CD8-positive, alpha-beta memory T cell (primary cell): ENCODE data around the gene ZNF219. TPM values are rescaled to one million over a fixed set of nuclear protein-coding genes. Genes with fewer than 3 reads are reported as not detected.

Source experiments
- CTCF ChIA-PET: fragments of 350-600 bp; sonication (Branson Sonifier 250); formaldehyde crosslinking; loops from one replicate; lab custom pipeline; 2021; ENCODE audit warnings: antibody characterized with exemption; lab: Charles Lee
- POLR2A ChIA-PET: fragments of 350-600 bp; sonication (Branson Sonifier 250); formaldehyde crosslinking; loops from one replicate; lab custom pipeline; 2021; ENCODE audit warnings: antibody characterized with exemption; lab: Charles Lee
- DNase-seq, 5 donors: peaks; one replicate each; pipeline versions ENCODE4 v3.0.0 to v3.0.0-alpha.2; 2020 to 2022; ENCODE audit warnings: mixed read lengths in 1 of 5
- H3K27ac ChIP-seq: one replicate; pipeline ENCODE4 v1.7.0; 2013; ENCODE audit warnings: low read depth, mild to moderate bottlenecking, low read length, moderate library complexity
- H3K27me3 ChIP-seq: 2 replicates; pipeline ENCODE4 v1.7.0; 2013; ENCODE audit warnings: low read length, mild to moderate bottlenecking; ENCODE audit not compliant: insufficient read depth, poor library complexity, severe bottlenecking
- H3K36me3 ChIP-seq: 2 replicates; pipeline ENCODE4 v1.7.0; 2013; ENCODE audit warnings: mild to moderate bottlenecking, low read length, moderate library complexity; ENCODE audit not compliant: insufficient read depth
- H3K4me1 ChIP-seq: 2 replicates; pipeline ENCODE4 v1.7.0; 2013; ENCODE audit warnings: mild to moderate bottlenecking, low read length, moderate library complexity; ENCODE audit not compliant: insufficient read depth
- H3K4me3 ChIP-seq: 2 replicates; pipeline ENCODE4 v1.7.0; 2013; ENCODE audit warnings: mild to moderate bottlenecking, low read length
- H3K9me3 ChIP-seq: 2 replicates; pipeline ENCODE4 v1.7.0; 2013; ENCODE audit warnings: mild to moderate bottlenecking, low read length
- H3K27ac Mint-ChIP-seq, 8 donors: one replicate each; pipeline ENCODE4 v1.8.0; 2020 to 2021; ENCODE audit warnings: mixed read lengths in 8 of 8, mild to moderate bottlenecking in 6 of 8, inconsistent platforms in 3 of 8, moderate library complexity in 3 of 8
- H3K27me3 Mint-ChIP-seq, 2 donors: one replicate each; pipeline ENCODE4 v1.8.0; 2020 to 2021; ENCODE audit warnings: mixed read lengths in 2 of 2, mild to moderate bottlenecking in 1 of 2, moderate library complexity in 1 of 2
- H3K36me3 Mint-ChIP-seq, 3 donors: one replicate each; pipeline ENCODE4 v1.8.0; 2020 to 2021; ENCODE audit warnings: mixed read lengths in 3 of 3, inconsistent platforms in 1 of 3, mild to moderate bottlenecking in 1 of 3
- H3K4me1 Mint-ChIP-seq, 3 donors: one replicate each; pipeline ENCODE4 v1.8.0; 2020 to 2021; ENCODE audit warnings: mixed read lengths in 3 of 3, inconsistent platforms in 1 of 3, mild to moderate bottlenecking in 1 of 3
- H3K4me3 Mint-ChIP-seq, 7 donors: one replicate each; pipeline ENCODE4 v1.8.0; 2020 to 2021; ENCODE audit warnings: mixed read lengths in 7 of 7, mild to moderate bottlenecking in 6 of 7, moderate library complexity in 4 of 7, inconsistent platforms in 2 of 7
- H3K9me3 Mint-ChIP-seq, 5 donors: one replicate each; pipeline ENCODE4 v1.8.0; 2020 to 2022; ENCODE audit warnings: mixed read lengths in 5 of 5, mild to moderate bottlenecking in 3 of 5, moderate library complexity in 2 of 5, inconsistent platforms in 1 of 5
- polyA plus RNA-seq: library from polyadenylated mRNA; unstranded; fragments of 300-500 nt; fragmentation: Illumina TruSeq; gene quantifications from one replicate; pipeline ENCODE4 v1.2.3, GENCODE V29; 2021
- total RNA-seq, 2 experiments: library from RNA; stranded (reverse); gene quantifications; one replicate each; pipeline ENCODE4 v1.2.3, GENCODE V29; 2021

Gene ZNF219
- total and polyA plus RNA-seq, 3 experiments from 2014 or later, result 1.3 to 8.2 (median 7.0) TPM

GRCh38 chr14:21070610-21071224, 27.7 kb downstream of the ZNF219 start:
- H3K27ac Mint-ChIP-seq, result peak overlapping the region in 7 of 8 donors; percentile 17 to 91 (median 88)
- H3K9me3 ChIP-seq, result no peaks in the 10 kb centered on the region
- peak overlapping the region; percentile 81 to 91 (median 86) for H3K4me3 Mint-ChIP-seq
- POLR2A ChIA-PET, result interaction anchor here (0.5 to 2.0 kb wide), 6 partner anchors 17 to 189 kb away, joined by 3 to 10 read pairs (median 4); partner anchors contain the start of genes NDRG2 and ZNF219
- peak overlapping the region; percentile 31 for H3K27ac ChIP-seq
- H3K4me3 ChIP-seq, result peak overlapping the region; percentile 60
- CTCF ChIA-PET, result interaction anchor here (0.7 to 4.0 kb wide), 9 partner anchors 9 to 65 kb away, joined by 3 to 47 read pairs (median 5); no protein-coding TSS in a partner anchor
- H3K36me3 Mint-ChIP-seq, result no peaks in the 10 kb centered on the region
- no peaks in the 10 kb centered on the region for H3K9me3 Mint-ChIP-seq
- peaks cover 23 to 40% (median 29%) of the 10 kb centered on the region in 3 donors for H3K4me1 Mint-ChIP-seq
- DNase-seq, result peak in 2 of 5 donors; percentile 28 to 57
- H3K4me1 ChIP-seq, result peaks cover 36% of the 10 kb centered on the region
- peaks cover 55 to 69% of the 10 kb centered on the region in 2 donors for H3K27me3 Mint-ChIP-seq
- peaks cover 61% of the 10 kb centered on the region for H3K27me3 ChIP-seq
- no peaks in the 10 kb centered on the region for H3K36me3 ChIP-seq

- Histone ChIP-seq H3K27ac (peak within 1 kb of the TSS; percentile 31), H3K36me3 (no peaks in the 10 kb centered on the region), H3K4me1 (peaks cover 36% of the 10 kb centered on the region), H3K9me3 (no peaks in the 10 kb centered on the region), H3K4me3 (peak within 1 kb of the TSS; percentile 60), H3K27me3 (peaks cover 61% of the 10 kb centered on the region)
- Mint-ChIP-seq H3K4me3 (peak within 1 kb of the TSS; percentile 81 to 92 (median 86)), H3K9me3 (no peaks in the 10 kb centered on the region), H3K27me3 (peaks cover 59 to 75% of the 10 kb centered on the region in 2 donors), H3K4me1 (peaks cover 23 to 40% (median 29%) of the 10 kb centered on the region in 3 donors), H3K36me3 (peaks cover 0 to 1% (median 0%) of the 10 kb centered on the region in 3 donors), H3K27ac (peak within 1 kb of the TSS in 7 of 8 donors; percentile 56 to 95 (median 88))
- CTCF ChIA-PET, result interaction anchor here (0.7 to 4.0 kb wide), 6 partner anchors 9 to 55 kb away, joined by 3 to 47 read pairs (median 15); no protein-coding TSS in a partner anchor
- POLR2A ChIA-PET, result interaction anchor here (0.6 to 2.0 kb wide), 5 partner anchors 17 to 190 kb away, joined by 3 to 10 read pairs (median 5); partner anchors contain the start of gene NDRG2
- DNase-seq, result no peak
These were observed 28.3 kb downstream of the ZNF219 start, which contains the start of gene ARHGEF40 for GRCh38 chr14:21070083-21070609. Gene ARHGEF40, plus strand, starts transcription at chr14:21070304. Its CDS starts 93 bp downstream, at chr14:21070397.

- Mint-ChIP-seq H3K4me3 (peak overlapping the region; percentile 75 to 92 (median 81)), H3K27ac (peak overlapping the region in 7 of 8 donors; percentile 31 to 95 (median 85)), H3K4me1 (peaks cover 23 to 40% (median 29%) of the 10 kb centered on the region in 3 donors), H3K36me3 (peaks cover 0 to 1% (median 0%) of the 10 kb centered on the region in 3 donors), H3K9me3 (no peaks in the 10 kb centered on the region), H3K27me3 (peaks cover 60 to 79% of the 10 kb centered on the region in 2 donors)
- H3K36me3 ChIP-seq, result no peaks in the 10 kb centered on the region
- ChIA-PET POLR2A (interaction anchor here (0.6 to 1.7 kb wide), 3 partner anchors 18 to 190 kb away, joined by 4 to 7 read pairs (median 5); no protein-coding TSS in a partner anchor), CTCF (interaction anchor here (1.0 to 6.3 kb wide), 17 partner anchors 10 to 64 kb away, joined by 3 to 130 read pairs (median 10); partner anchors contain the start of gene ZNF219)
- H3K9me3 ChIP-seq, result no peaks in the 10 kb centered on the region
- H3K27me3 ChIP-seq, result peaks cover 61% of the 10 kb centered on the region
- peaks cover 36% of the 10 kb centered on the region for H3K4me1 ChIP-seq
- peak overlapping the region; percentile 45 for H3K4me3 ChIP-seq
- peak in 2 of 5 donors; percentile 28 to 57 for DNase-seq
- no peak overlapping the region for H3K27ac ChIP-seq
These were observed 28.9 kb downstream of the ZNF219 start for GRCh38 chr14:21069388-21070082.

- peaks cover 36% of the 10 kb centered on the region for H3K4me1 ChIP-seq
- Mint-ChIP-seq H3K27ac (peak overlapping the region in 7 of 8 donors; percentile 43 to 95 (median 85)), H3K27me3 (peaks cover 60 to 82% of the 10 kb centered on the region in 2 donors), H3K36me3 (peaks cover 0 to 1% (median 0%) of the 10 kb centered on the region in 3 donors), H3K4me1 (peaks cover 23 to 40% (median 29%) of the 10 kb centered on the region in 3 donors), H3K4me3 (peak overlapping the region; percentile 75 to 92 (median 81)), H3K9me3 (no peaks in the 10 kb centered on the region)
- no peaks in the 10 kb centered on the region for H3K36me3 ChIP-seq
- no peak overlapping the region for H3K27ac ChIP-seq
- CTCF ChIA-PET, result interaction anchor here (1.0 to 6.3 kb wide), 22 partner anchors 8 to 146 kb away, joined by 3 to 130 read pairs (median 6); partner anchors contain the start of genes RNASE8, TMEM253 and ZNF219
- DNase-seq, result peak; percentile 37 to 77 (median 54)
- POLR2A ChIA-PET, result interaction anchor here (0.8 to 1.4 kb wide), 3 partner anchors 19 to 36 kb away, joined by 3 to 4 read pairs (median 4); no protein-coding TSS in a partner anchor
- no peaks in the 10 kb centered on the region for H3K9me3 ChIP-seq
- peaks cover 61% of the 10 kb centered on the region for H3K27me3 ChIP-seq
- H3K4me3 ChIP-seq, result peak overlapping the region; percentile 45
These were observed 29.7 kb downstream of the ZNF219 start for GRCh38 chr14:21068521-21069387.

- H3K27me3 Mint-ChIP-seq, result peaks cover 53 to 81% of the 10 kb centered on the region in 2 donors
These were observed 31.5 kb downstream of the ZNF219 start for GRCh38 chr14:21066882-21067502.

GRCh38 chr14:21063479-21063878, 35.0 kb downstream of the ZNF219 start:
- H3K4me3 ChIP-seq, result no peak overlapping the region
- no peak overlapping the region for H3K27ac ChIP-seq
- H3K27me3 Mint-ChIP-seq, result peaks cover 34 to 67% of the 10 kb centered on the region in 2 donors
- no peak overlapping the region for H3K4me3 Mint-ChIP-seq
- H3K27me3 ChIP-seq, result peaks cover 17% of the 10 kb centered on the region
- no peak overlapping the region for H3K27ac Mint-ChIP-seq
- peaks cover under 1 to 3% (median 2%) of the 10 kb centered on the region in 3 donors for H3K4me1 Mint-ChIP-seq
- no peaks in the 10 kb centered on the region for H3K9me3 Mint-ChIP-seq
- H3K36me3 Mint-ChIP-seq, result peaks cover 0 to 1% (median 0%) of the 10 kb centered on the region in 3 donors
- DNase-seq, result no peak
- H3K4me1 ChIP-seq, result peaks cover 4% of the 10 kb centered on the region
- POLR2A ChIA-PET, result no interaction called here
- no peaks in the 10 kb centered on the region for H3K9me3 ChIP-seq
- no peaks in the 10 kb centered on the region for H3K36me3 ChIP-seq
- CTCF ChIA-PET, result interaction anchor here (2.8 to 6.3 kb wide), 2 partner anchors 29 to 44 kb away, joined by 11 to 130 read pairs; no protein-coding TSS in a partner anchor

More at GRCh38 chr14:21066882-21067502, 31.5 kb downstream of the ZNF219 start:
- H3K4me1 Mint-ChIP-seq, result peaks cover 23 to 34% (median 25%) of the 10 kb centered on the region in 3 donors
- H3K4me3 Mint-ChIP-seq, result no peak overlapping the region
- H3K9me3 ChIP-seq, result no peaks in the 10 kb centered on the region
- peaks cover 0 to 1% (median 0%) of the 10 kb centered on the region in 3 donors for H3K36me3 Mint-ChIP-seq
- POLR2A ChIA-PET, result no interaction called here
- H3K36me3 ChIP-seq, result no peaks in the 10 kb centered on the region
- H3K4me1 ChIP-seq, result peaks cover 36% of the 10 kb centered on the region
- no peak for DNase-seq
- H3K27me3 ChIP-seq, result peaks cover 48% of the 10 kb centered on the region
- no peak overlapping the region for H3K4me3 ChIP-seq
- CTCF ChIA-PET, result interaction anchor here (1.4 to 6.3 kb wide), 10 partner anchors 9 to 52 kb away, joined by 4 to 130 read pairs (median 17); partner anchors contain the start of genes RNASE8, TMEM253 and ZNF219
- no peaks in the 10 kb centered on the region for H3K9me3 Mint-ChIP-seq
- H3K27ac ChIP-seq, result no peak overlapping the region
- H3K27ac Mint-ChIP-seq, result peak overlapping the region in 1 of 8 donors; percentile 9
